NB4 (cell line): ENCODE measurements around the gene TUBA3D.
A peak's percentile ranks its signal among the peaks of the same experiment; 100 is the strongest.
"Not testable (repeated sequence)": the region's sequence is repeated elsewhere in the genome, so short reads cannot be mapped to it uniquely, and the experiment has no call there.

Experiments used
- DNase-seq: peaks from one replicate; pipeline ENCODE4 v3.0.0; 2010; ENCODE audit warnings: low read depth
- H3K4me3 ChIP-seq: one replicate; pipeline ENCODE4 v1.5.1; 2011; ENCODE audit warnings: mild to moderate bottlenecking, low read depth, low read length, moderate library complexity
- MAX ChIP-seq: IDR thresholded peaks from 2 replicates; pipeline ENCODE4 v1.6.1; 2011; ENCODE audit warnings: low read depth, low read length
- MYC ChIP-seq: IDR thresholded peaks from 2 replicates; pipeline ENCODE4 v1.6.1; 2011; ENCODE audit warnings: low read depth, low read length
- POLR2A ChIP-seq: IDR thresholded peaks from 2 replicates; pipeline ENCODE4 v1.6.1; 2011; ENCODE audit warnings: mild to moderate bottlenecking; ENCODE audit not compliant: insufficient read length; ENCODE audit errors: extremely low read depth
- TF ChIP-seq, protein P1 (sequence below): IDR thresholded peaks from one replicate; pipeline ENCODE4 v1.5.1; 2012; ENCODE audit warnings: low read depth, low read length

TUBA3D gene

DNA sequence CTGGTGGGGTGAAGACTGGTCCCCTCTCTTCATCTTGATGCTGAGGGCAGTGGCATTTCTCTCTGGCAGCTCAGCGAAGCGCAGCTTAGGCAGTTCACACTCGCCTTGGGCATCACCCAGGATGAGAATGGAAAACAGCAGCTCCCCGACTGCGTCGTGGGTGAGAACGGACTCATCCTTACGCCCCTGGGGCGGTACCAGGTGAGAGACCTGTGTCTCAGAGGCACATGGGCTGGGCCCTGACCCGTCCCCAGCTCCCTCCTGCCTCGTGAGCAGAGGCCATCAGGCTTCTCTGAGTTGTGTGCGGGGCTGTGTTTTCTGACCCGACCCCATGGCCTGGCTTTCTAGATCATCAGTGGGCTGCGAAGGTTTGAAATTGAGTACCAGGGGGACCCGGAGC is 43.5 kb downstream of the TUBA3D start:
- H3K4me3 ChIP-seq, result no peak overlapping the region
- no peak for DNase-seq
- TF ChIP-seq MAX (no peak), MYC (no peak), POLR2A (no peak)
- TF ChIP-seq, protein P1, sequence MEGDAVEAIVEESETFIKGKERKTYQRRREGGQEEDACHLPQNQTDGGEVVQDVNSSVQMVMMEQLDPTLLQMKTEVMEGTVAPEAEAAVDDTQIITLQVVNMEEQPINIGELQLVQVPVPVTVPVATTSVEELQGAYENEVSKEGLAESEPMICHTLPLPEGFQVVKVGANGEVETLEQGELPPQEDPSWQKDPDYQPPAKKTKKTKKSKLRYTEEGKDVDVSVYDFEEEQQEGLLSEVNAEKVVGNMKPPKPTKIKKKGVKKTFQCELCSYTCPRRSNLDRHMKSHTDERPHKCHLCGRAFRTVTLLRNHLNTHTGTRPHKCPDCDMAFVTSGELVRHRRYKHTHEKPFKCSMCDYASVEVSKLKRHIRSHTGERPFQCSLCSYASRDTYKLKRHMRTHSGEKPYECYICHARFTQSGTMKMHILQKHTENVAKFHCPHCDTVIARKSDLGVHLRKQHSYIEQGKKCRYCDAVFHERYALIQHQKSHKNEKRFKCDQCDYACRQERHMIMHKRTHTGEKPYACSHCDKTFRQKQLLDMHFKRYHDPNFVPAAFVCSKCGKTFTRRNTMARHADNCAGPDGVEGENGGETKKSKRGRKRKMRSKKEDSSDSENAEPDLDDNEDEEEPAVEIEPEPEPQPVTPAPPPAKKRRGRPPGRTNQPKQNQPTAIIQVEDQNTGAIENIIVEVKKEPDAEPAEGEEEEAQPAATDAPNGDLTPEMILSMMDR, result no peak

DNA sequence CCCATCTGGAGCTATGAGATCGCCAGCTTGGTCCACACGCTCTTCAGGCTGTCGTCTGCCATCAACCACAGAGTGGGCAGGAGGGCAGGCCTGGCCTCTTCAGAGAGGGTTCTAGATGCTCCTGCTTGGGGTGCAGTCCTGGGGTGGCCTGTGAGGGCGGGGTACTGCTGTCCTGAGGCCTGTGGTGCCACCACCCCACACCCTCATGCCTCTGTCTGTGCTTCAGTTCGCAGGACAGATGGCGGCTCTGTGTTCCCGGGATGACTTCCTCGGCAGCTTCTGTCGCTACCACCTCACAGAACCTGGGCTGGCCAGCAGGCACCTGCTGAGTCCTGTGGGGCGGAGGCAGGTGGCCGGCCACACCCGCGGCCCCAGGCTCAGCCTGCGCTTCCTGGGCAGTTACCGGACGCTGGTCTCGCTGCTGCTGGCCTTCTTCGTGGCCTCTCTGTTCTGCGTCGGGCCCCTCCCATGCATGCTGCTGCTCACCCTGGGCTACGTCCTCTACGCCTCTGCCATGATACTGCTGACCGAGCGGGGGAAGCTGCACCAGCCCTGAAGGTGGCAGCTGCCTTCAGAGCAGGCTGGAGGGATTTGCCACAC is 44.1 kb downstream of the TUBA3D start:
- not testable (repeated sequence) for H3K4me3 ChIP-seq, DNase-seq

DNA sequence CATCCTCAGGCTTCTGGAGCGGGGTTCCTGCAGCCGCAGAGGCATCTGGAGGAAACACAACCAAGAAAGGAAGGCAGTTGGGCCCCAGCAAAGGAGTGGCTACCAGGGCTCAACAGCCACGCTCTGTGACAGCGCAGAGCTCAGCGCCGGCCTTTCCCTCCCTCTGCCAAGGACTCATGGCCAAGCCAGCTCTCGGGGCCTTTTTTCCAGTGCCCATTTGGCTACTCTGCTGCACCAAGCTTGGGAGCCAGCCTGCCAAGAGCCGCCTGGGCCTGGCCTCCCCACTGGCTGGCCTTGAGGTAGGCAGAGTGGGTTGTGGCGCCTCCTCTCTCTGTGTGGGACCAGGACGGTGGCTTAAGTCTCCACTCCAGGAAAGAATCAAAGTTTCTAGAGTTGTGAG is 44.6 kb downstream of the TUBA3D start:
- DNase-seq, result no peak
- no peak overlapping the region for H3K4me3 ChIP-seq
- no peak for TF ChIP-seq POLR2A
- TF ChIP-seq MYC, result no peak
- TF ChIP-seq, protein P1, result no peak
- no peak for TF ChIP-seq MAX

DNA sequence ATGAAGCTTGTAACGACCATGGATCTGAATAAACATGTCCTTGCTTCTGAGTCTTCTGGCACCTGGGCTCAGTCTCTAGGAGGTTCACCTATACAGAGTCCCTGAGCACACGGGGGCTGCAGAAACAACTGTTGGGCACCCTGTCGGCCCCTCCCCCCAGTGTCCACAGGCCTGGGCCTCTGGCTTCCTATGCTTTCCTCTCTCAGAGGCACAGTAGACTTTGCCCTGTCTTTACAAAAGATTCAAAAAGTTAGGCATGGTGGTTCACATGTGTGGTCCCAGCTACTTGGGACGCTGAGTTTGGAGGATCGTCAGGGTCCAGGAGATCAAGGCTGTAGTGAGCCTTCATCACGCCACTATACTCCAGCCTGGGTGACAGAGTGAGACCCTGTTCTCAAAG is 45.6 kb downstream of the TUBA3D start:
- not testable (repeated sequence) for DNase-seq, H3K4me3 ChIP-seq

DNA sequence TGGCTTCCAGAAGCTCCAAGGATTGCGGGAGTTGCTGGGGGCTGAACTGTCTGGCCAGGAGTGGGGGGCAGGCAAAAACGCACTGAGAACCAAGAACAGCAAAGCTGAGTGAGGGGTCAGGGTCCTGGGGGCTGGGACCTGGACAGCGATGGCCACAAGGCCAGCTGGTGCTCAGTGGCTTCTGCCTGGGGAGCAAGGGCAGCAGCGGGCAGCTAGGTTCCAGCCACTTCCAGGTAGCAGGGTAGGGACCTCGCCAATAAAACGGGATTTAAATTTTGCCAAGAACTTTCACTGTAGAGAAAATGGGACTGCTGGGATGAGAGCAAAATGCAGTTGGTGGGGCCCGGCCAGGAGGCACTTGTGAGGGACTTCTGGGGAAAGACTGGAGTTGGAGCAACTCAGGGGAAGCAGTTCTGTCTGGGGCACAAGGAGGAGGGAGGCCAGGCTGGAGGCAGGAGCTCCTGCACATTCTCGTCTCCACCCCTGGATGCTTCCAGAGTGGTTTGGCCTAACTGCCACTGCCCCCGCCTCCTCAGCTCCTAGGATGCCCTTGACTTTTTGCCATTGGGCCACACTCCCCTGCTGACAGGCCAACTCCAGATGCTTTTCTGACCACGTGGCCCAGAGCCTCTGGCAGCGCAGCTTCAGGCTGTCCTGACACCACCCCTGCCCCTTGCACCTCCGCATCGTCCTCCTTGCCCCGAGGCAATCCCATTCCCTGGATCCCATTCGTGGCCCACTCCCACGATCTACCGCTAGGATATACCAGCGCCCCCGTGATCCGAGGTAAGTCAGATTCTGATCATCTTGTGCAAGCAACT is 46.3 kb downstream of the TUBA3D start:
- DNase-seq, result no peak
- TF ChIP-seq MYC (no peak), MAX (no peak)
- TF ChIP-seq, protein P1, result no peak
- no peak overlapping the region for H3K4me3 ChIP-seq

- H3K4me3 ChIP-seq, DNase-seq: not testable (repeated sequence)
These were observed 49.3 kb downstream of the TUBA3D start for GRCh38 chr2:131525256-131525655.

GRCh38 chr2:131527131-131528001 is 51.4 kb downstream of the TUBA3D start, which contains the start of gene CCDC74A:
CCDC74A (plus strand) TSS chr2:131527888; CDS start chr2:131527971, 83 bp downstream.
- DNase-seq, result peak; percentile 75

DNA sequence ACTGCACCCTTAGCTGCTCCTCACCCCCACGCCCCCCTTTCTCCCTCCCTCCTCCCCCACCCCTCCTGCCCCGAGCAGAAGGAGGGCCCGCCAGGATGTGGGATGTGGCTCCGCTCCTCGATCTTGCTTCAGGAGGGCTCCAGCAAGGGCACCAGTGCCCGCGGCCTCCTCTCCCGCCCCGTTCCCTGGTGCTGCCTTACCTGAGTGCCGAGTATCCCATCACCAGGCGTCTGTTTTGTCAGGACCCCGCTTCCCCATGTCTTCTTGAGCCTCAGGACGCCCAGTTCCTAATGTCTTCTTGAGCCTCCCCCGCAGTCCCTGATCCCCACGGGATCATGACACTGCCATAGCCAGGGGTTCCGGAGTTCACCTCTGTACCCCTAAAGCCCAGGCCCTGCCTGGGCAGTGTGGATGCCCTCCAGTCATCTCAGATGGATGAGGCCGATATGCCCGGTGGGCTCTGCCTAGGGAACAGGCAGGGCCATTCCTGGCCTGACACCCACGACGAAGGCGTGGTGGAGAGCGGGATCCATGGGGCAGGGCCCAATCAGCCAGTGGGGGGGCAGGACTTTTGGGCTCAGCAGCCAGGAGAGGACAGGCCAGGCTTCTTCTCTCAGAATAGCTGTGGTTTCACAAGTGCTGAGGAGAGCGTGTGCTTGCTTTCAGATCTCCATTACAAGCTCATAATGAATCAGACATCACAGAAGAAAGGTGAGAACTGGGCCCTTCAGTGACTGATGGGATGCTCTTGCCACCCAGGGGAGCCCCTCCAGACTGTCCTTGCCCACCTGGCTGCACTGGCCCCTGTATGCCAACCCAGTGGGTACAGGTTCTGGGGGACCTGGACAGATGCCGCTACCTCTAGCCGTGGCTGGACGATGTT is 53.3 kb downstream of the TUBA3D start:
- not testable (repeated sequence) for H3K4me3 ChIP-seq, DNase-seq

More at GRCh38 chr2:131527131-131528001, 51.4 kb downstream of the TUBA3D start, which contains the start of gene CCDC74A:
- peak within 1 kb of the TSS; percentile 21 for H3K4me3 ChIP-seq

DNA sequence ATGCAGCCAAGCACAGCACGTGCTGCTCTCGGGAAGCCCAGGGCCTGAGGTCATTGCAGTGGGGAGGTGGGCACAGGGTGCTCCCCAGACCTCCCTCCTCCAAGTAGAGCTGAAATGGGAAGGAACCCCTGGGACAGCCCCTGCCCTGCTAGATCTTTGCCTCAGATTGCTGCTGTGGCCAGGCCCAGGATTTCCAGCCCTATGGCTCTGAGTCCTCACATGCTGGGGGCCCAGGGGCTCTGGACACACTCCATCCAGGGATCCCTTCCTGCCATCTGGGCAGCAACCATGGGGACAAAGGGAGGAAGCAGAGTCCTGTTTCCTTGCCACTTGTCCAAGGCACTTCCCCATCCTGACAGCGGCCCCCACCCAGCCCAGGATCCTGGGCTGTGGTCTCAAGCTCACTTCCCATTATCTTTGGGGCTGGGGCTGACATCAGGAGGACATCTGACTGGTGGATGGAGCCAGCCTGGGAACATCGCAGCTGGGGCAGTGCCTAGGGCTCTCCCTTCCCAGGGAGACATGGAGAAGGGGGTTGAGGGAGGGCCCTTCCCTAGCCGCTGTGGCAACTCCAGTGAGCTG is 54.0 kb downstream of the TUBA3D start:
- DNase-seq, H3K4me3 ChIP-seq: not testable (repeated sequence)
